Panc1 (cell line): ENCODE data around the gene KCNK2.

Experiments
- POLR2AphosphoS5 ChIP-seq: IDR thresholded peaks from 2 replicates; pipeline ENCODE4 v1.6.1; 2012; ENCODE audit warnings: mild to moderate bottlenecking, low read depth, low read length, moderate library complexity
- SIN3A ChIP-seq: IDR thresholded peaks from 2 replicates; pipeline ENCODE4 v1.6.1; 2012; ENCODE audit warnings: low read depth, mild to moderate bottlenecking, low read length, moderate library complexity, borderline replicate concordance; ENCODE audit not compliant: insufficient read depth
- TCF7L2 ChIP-seq: IDR thresholded peaks from 2 replicates; pipeline ENCODE4 v1.6.1; 2011; ENCODE audit warnings: mild to moderate bottlenecking, low read depth, low read length, inconsistent platforms
- TF ChIP-seq, protein P1 (sequence below): fragments of 450-650 bp; IDR thresholded peaks from 2 replicates; pipeline ENCODE4 v1.5.1; 2017; ENCODE audit warnings: mild to moderate bottlenecking
- TF ChIP-seq, protein P2 (sequence below), 2 experiments: IDR thresholded peaks; 2 replicates each; pipeline ENCODE4 v1.6.1; 2011 to 2012; ENCODE audit warnings: low read depth in 2 of 2, control low read depth in 1 of 2, low read length in 1 of 2, mild to moderate bottlenecking in 1 of 2, moderate library complexity in 1 of 2; ENCODE audit not compliant: insufficient read depth in 1 of 2

DNA sequence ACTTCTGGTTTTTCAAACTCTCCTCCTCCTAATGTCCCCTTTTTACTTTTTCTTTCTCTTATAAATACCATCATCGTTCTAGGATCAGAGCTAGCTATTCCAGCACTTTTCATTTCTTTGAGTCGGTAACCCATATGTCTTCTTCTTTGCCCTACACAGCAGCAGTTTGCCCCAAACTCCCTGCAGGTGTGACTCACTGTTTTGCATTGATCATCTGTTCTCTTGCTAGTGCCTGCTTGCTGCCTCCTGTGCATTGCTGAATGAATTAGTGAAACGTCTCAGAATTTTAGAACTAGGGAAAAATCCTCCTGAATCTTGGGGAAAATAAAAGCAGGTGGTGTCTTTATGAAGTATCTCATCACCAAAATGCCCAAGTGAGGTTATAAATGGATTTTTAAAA is 21.7 kb downstream of the KCNK2 start:
- TF ChIP-seq, protein P1, sequence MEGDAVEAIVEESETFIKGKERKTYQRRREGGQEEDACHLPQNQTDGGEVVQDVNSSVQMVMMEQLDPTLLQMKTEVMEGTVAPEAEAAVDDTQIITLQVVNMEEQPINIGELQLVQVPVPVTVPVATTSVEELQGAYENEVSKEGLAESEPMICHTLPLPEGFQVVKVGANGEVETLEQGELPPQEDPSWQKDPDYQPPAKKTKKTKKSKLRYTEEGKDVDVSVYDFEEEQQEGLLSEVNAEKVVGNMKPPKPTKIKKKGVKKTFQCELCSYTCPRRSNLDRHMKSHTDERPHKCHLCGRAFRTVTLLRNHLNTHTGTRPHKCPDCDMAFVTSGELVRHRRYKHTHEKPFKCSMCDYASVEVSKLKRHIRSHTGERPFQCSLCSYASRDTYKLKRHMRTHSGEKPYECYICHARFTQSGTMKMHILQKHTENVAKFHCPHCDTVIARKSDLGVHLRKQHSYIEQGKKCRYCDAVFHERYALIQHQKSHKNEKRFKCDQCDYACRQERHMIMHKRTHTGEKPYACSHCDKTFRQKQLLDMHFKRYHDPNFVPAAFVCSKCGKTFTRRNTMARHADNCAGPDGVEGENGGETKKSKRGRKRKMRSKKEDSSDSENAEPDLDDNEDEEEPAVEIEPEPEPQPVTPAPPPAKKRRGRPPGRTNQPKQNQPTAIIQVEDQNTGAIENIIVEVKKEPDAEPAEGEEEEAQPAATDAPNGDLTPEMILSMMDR, result no peak
- no peak for TF ChIP-seq TCF7L2
- no peak for TF ChIP-seq POLR2AphosphoS5
- TF ChIP-seq, protein P2, sequence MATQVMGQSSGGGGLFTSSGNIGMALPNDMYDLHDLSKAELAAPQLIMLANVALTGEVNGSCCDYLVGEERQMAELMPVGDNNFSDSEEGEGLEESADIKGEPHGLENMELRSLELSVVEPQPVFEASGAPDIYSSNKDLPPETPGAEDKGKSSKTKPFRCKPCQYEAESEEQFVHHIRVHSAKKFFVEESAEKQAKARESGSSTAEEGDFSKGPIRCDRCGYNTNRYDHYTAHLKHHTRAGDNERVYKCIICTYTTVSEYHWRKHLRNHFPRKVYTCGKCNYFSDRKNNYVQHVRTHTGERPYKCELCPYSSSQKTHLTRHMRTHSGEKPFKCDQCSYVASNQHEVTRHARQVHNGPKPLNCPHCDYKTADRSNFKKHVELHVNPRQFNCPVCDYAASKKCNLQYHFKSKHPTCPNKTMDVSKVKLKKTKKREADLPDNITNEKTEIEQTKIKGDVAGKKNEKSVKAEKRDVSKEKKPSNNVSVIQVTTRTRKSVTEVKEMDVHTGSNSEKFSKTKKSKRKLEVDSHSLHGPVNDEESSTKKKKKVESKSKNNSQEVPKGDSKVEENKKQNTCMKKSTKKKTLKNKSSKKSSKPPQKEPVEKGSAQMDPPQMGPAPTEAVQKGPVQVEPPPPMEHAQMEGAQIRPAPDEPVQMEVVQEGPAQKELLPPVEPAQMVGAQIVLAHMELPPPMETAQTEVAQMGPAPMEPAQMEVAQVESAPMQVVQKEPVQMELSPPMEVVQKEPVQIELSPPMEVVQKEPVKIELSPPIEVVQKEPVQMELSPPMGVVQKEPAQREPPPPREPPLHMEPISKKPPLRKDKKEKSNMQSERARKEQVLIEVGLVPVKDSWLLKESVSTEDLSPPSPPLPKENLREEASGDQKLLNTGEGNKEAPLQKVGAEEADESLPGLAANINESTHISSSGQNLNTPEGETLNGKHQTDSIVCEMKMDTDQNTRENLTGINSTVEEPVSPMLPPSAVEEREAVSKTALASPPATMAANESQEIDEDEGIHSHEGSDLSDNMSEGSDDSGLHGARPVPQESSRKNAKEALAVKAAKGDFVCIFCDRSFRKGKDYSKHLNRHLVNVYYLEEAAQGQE (IDR thresholded peaks at IDR 0.05; ENCODE audit: insufficient read depth in 1 of 2, low read depth in 2 of 2, low read length in 1 of 2), result no peak
- no peak for TF ChIP-seq SIN3A
